Raji (cell line): ENCODE data around the gene MARCHF3.

Source experiments
- POLR2A ChIP-seq: IDR thresholded peaks from 2 replicates; pipeline ENCODE4 v1.6.1; 2011; ENCODE audit warnings: low read depth, low read length, control low read depth; ENCODE audit not compliant: insufficient read depth

Gene MARCHF3

GRCh38 chr5:126924331-126925033, 105.9 kb downstream of the MARCHF3 start:
- TF ChIP-seq POLR2A = no peak

- no peak for TF ChIP-seq POLR2A
These were observed 108.9 kb downstream of the MARCHF3 start for GRCh38 chr5:126921241-126922091.

GRCh38 chr5:126920291-126920690, 110.1 kb downstream of the MARCHF3 start:
- no peak for TF ChIP-seq POLR2A

GRCh38 chr5:126919566-126919965, 110.8 kb downstream of the MARCHF3 start:
- TF ChIP-seq POLR2A = no peak

GRCh38 chr5:126918615-126918957, 111.8 kb downstream of the MARCHF3 start:
- TF ChIP-seq POLR2A = no peak

- no peak for TF ChIP-seq POLR2A
These were observed 112.3 kb downstream of the MARCHF3 start for GRCh38 chr5:126917918-126918614.

- no peak for TF ChIP-seq POLR2A
These were observed 114.9 kb downstream of the MARCHF3 start for GRCh38 chr5:126915496-126915895.

GRCh38 chr5:126914801-126915436, 115.4 kb downstream of the MARCHF3 start:
- TF ChIP-seq POLR2A = no peak

GRCh38 chr5:126912616-126913200, 117.7 kb downstream of the MARCHF3 start:
- TF ChIP-seq POLR2A = no peak

GRCh38 chr5:126911986-126912385, 118.4 kb downstream of the MARCHF3 start:
- TF ChIP-seq POLR2A = no peak

GRCh38 chr5:126909856-126910255, 120.5 kb downstream of the MARCHF3 start:
- TF ChIP-seq POLR2A = no peak

- no peak for TF ChIP-seq POLR2A
These were observed 129.6 kb downstream of the MARCHF3 start for GRCh38 chr5:126900796-126901195.

- TF ChIP-seq POLR2A = no peak
These were observed 130.9 kb downstream of the MARCHF3 start for GRCh38 chr5:126899476-126899875.

GRCh38 chr5:126897851-126898630, 132.3 kb downstream of the MARCHF3 start:
- TF ChIP-seq POLR2A = no peak
